ENCODE data around the gene CNOT6.
"Not testable (repeated sequence)": the region's sequence is repeated elsewhere in the genome, so short reads cannot be mapped to it uniquely, and the experiment has no call there.

The CNOT6 gene

GRCh38 chr5:180516440-180516839, 22.3 kb downstream of the CNOT6 start:
- DNase-seq (ENCODE audit: low read depth in 2 of 2): no peak

- DNase-seq (ENCODE audit: low read depth in 2 of 2): no peak
Observed at GRCh38 chr5:180519098-180519497, 24.9 kb downstream of the CNOT6 start.

- no peak for DNase-seq (ENCODE audit: low read depth in 2 of 2)
Observed at GRCh38 chr5:180521101-180521500, 26.9 kb downstream of the CNOT6 start.

- no peak for DNase-seq (ENCODE audit: low read depth in 2 of 2)
Observed at GRCh38 chr5:180521591-180521990, 27.4 kb downstream of the CNOT6 start.

DNA sequence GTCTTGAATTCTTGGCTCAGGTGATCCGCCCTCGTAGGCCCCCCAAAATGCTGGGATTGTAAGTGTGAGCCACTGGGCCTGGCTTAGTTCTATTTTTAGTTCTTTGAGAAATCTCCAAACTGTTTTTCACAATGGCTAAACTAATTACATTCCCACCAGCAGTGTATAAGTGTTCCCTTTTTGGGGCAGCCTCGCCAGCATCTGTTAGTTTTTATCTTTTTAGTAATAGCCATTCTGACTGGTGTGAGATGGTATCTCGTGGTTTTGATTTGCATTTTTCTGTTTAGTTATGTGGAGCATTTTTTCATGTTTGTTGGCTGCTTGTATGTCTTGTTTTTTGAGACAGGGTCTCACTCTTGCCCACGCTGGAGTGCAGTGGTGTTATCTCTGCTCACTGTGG, 28.2 kb downstream of the CNOT6 start:
- no peak for DNase-seq (ENCODE audit: low read depth in 2 of 2)

DNA sequence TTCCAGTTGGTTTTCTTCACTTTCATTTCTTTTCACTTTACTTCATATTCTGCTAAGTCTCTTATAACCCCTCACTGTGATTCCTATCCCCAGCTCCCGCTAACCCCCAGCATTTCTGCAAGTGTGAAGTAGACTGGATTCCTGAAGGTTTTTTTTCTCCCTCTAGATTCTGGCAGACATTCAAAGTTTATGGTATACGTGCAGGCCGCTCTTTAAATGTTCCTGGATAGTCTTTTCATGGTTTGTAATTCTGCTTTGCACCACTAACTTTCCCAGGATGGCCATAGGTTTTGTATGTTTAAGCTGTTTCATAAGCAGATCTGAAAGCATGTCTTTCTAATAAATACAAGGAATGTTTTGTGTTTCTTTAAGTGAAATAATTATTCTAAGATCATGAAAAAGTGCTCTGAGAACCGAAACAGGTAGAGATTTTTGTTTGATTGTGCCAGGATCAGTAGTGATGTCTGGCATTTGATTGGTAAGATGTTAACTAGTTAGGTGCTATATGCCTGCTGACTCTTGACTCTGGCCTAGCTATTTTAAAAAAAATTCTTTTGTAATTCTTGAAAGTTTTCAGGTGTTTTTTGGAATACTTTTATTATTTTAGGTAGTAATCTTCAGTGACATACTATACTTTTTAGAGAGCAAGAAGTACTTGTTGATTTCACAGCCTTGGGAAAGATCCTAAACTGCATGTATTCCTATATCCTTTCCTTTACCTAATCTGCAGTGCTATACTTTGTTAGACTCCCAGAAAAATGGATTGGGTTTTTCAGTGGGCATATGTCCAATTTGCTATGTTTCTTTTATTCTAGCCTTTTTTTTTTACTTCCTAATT, 29.7 kb downstream of the CNOT6 start:
- DNase-seq (ENCODE audit: low read depth in 2 of 2): no peak

- DNase-seq (ENCODE audit: low read depth in 2 of 2): no peak
Observed at GRCh38 chr5:180525399-180525798, 31.2 kb downstream of the CNOT6 start.

- no peak for DNase-seq (ENCODE audit: low read depth in 2 of 2)
Observed at GRCh38 chr5:180526269-180526668, 32.1 kb downstream of the CNOT6 start.

DNA sequence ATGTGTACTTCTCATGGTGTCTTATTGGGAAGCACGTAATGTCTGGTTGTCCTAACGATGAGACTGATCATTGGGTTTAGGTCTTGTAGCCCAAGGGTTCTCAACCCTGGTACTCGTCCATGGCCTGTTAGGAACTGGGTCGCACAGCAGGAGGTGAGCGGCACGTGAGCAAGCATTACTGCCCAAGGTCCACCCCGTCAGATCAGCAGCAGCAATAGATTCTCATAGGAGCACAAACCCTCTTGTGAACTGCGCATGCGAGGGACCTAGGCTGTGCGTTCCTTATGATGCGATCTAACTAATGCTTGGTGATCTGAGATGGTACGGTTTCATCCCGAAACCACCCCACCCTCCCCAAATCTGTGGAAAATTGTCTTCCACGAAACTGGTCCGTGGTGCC, 33.5 kb downstream of the CNOT6 start:
- no peak for DNase-seq (ENCODE audit: low read depth in 2 of 2)

- not testable (repeated sequence) for DNase-seq (ENCODE audit: low read depth in 2 of 2)
Observed at GRCh38 chr5:180531036-180531585, 36.9 kb downstream of the CNOT6 start.

- DNase-seq (ENCODE audit: low read depth in 2 of 2): no peak
Observed at GRCh38 chr5:180532268-180532667, 38.1 kb downstream of the CNOT6 start.

DNA sequence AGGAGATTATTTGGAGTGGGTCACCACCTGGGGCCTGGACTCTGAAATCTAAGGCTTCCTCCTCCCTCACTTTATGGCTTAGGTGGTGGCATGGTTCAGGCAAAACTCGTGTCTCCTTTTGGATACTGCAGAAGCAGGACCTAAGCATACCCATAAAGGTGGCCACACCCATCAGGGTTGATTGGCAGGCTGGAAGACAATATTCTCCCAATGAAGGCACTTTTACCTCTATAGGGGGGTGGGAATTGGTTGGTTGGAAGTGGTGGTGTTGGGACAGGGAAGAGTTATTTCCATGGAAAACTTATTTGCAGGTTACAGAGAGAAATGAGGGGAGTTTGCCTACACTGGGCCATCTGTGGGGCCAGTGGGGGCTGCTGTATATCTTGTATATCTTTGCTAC, 39.7 kb downstream of the CNOT6 start:
- no peak for DNase-seq (ENCODE audit: low read depth in 2 of 2)

DNA sequence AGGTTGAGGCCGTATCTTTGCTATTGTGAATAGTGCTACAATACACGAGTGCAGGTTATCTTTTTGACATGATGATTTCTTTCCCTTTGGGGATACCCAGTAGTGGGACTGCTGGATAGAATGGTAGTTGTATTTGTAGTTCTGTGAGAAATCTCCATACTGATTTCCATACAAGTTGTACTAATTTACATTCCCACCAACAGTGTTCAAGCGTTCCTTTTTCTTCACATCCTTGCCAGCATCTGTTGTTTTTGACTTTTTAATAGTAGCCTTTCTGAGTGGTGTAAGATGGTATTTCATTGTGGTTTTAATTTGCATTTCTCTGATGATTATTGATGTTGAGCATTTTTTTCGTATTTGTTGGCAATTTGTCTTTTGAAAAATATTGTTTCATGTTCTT, 41.4 kb downstream of the CNOT6 start:
- no peak for DNase-seq (ENCODE audit: low read depth in 2 of 2)

GRCh38 chr5:180540050-180540694, 46.0 kb downstream of the CNOT6 start:
- no peak for DNase-seq (ENCODE audit: low read depth in 2 of 2)

DNA sequence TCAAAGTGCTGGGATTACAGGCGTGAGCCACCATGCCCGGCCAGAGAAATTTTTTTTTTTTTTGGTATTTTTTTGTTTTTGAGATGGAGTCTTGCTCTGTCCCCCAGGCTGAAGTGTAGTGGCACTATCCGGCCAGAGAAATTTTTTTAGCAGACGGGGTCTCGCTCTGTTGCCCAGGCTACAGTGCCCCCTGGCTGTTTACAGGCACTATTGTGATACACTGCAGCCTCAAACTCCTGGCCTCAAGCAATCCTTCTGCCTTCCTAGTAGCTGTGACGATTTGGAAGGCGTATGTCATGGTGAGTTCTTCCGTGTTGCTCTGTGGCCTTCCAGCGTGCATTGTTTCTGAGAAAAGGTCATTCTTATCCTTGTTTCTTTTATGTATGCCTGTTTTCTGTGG, 47.5 kb downstream of the CNOT6 start:
- no peak for DNase-seq (ENCODE audit: low read depth in 2 of 2)

- DNase-seq (ENCODE audit: low read depth in 2 of 2): no peak
Observed at GRCh38 chr5:180545248-180545647, 51.1 kb downstream of the CNOT6 start.

- no peak for DNase-seq (ENCODE audit: low read depth in 2 of 2)
Observed at GRCh38 chr5:180548563-180548962, 54.4 kb downstream of the CNOT6 start.

- DNase-seq (ENCODE audit: low read depth in 2 of 2): no peak
Observed at GRCh38 chr5:180553530-180553929, 59.4 kb downstream of the CNOT6 start.

- no peak for DNase-seq (ENCODE audit: low read depth in 2 of 2)
Observed at GRCh38 chr5:180555168-180555921, 61.2 kb downstream of the CNOT6 start.

- DNase-seq (ENCODE audit: low read depth in 2 of 2): no peak
Observed at GRCh38 chr5:180557217-180557809, 63.1 kb downstream of the CNOT6 start.

- no peak for DNase-seq (ENCODE audit: low read depth in 2 of 2)
Observed at GRCh38 chr5:180558232-180558631, 64.1 kb downstream of the CNOT6 start.

GRCh38 chr5:180563994-180564393, 69.8 kb downstream of the CNOT6 start:
- peak in 1 of 2 donors; percentile 15 for DNase-seq (ENCODE audit: low read depth in 2 of 2)
